HepG2 (cell line): ENCODE data around the gene CD163. TPM values are rescaled to one million over a fixed set of nuclear protein-coding genes. Genes with fewer than 3 reads are reported as not detected.

ENCODE experiments used
- ATAC-seq: fragments of 200-7000 bp; cut with Tn5 transposase; 3 replicates; pipeline ENCODE4 v1.9.1; 2020; ENCODE audit warnings: mild to moderate bottlenecking, moderate library complexity
- BruUV-seq: library from RNA; stranded (reverse); fragments of 400-500 nt; replicated peaks from 2 replicates; lab custom pipeline; 2021; lab: Mats Ljungman, UMichigan
- CTCF ChIA-PET: fragments of 300-600 bp; formaldehyde crosslinking; extraction: SDS; loops from one replicate; lab custom pipeline; 2021; ENCODE audit warnings: low total read pairs, inconsistent platforms, low intra/inter-chr PET ratio; lab: Yijun Ruan, JAX
- POLR2A ChIA-PET: fragments of 350-600 bp; sonication (Branson Sonifier 250); formaldehyde crosslinking; loops from one replicate; lab custom pipeline; 2020; ENCODE audit warnings: antibody characterized with exemption, inconsistent platforms; lab: Yijun Ruan, JAX
- DNase-seq: peaks from one replicate; pipeline ENCODE4 v3.0.0-alpha.2; 2015; ENCODE audit warnings: low spot score
- FAIRE-seq: peaks from 3 replicates; lab custom pipeline; 2011; peaks lifted over from hg19 to GRCh38; lab: Jason Lieb, UNC
- H2AFZ ChIP-seq: one replicate; pipeline ENCODE4 v1.6.1; 2011; ENCODE audit warnings: low read length, inconsistent platforms
- H3K27ac ChIP-seq: fragments of 300-600 bp; 3 replicates; pipeline ENCODE4 v1.8.0; 2011; ENCODE audit warnings: mixed run types, mild to moderate bottlenecking, mixed read lengths, low read length, inconsistent platforms; ENCODE audit not compliant: insufficient read depth; ENCODE audit errors: extremely low read length
- H3K27me3 ChIP-seq, 2 experiments: fragments of 200-600 bp in 1 of 2; 2 replicates in 1 of 2; 3 replicates in 1 of 2; pipeline versions ENCODE4 v1.6.0 to v1.8.0; 2011; ENCODE audit warnings: low read length in 2 of 2, mild to moderate bottlenecking in 2 of 2, moderate library complexity in 2 of 2, inconsistent platforms in 1 of 2; ENCODE audit not compliant: insufficient read depth in 2 of 2, control insufficient read depth in 1 of 2
- H3K36me3 ChIP-seq, 2 experiments: fragments of 200-600 bp in 1 of 2; replicated peaks in 1 of 2; 2 replicates in 1 of 2; 3 replicates in 1 of 2; pipeline versions ENCODE4 v1.5.1 to v1.8.0; 2011; ENCODE audit warnings: low read length in 2 of 2, inconsistent platforms in 1 of 2; ENCODE audit not compliant: insufficient read depth in 2 of 2, control insufficient read depth in 1 of 2
- H3K4me1 ChIP-seq: 2 replicates; pipeline ENCODE4 v1.5.1; 2012; ENCODE audit warnings: low read length, inconsistent platforms; ENCODE audit not compliant: insufficient read depth
- H3K4me2 ChIP-seq: 2 replicates; pipeline ENCODE4 v1.6.0; 2011; ENCODE audit warnings: low read depth, low read length, inconsistent platforms
- H3K4me3 ChIP-seq, 3 experiments: fragments of 200-600 bp in 1 of 3; sonication (generic), shearing (Covaris generic) in 1 of 3; replicated peaks in 1 of 3; 2 replicates each; pipeline ENCODE4 v1.5.1; 2011 to 2016; ENCODE audit warnings: low read length in 3 of 3, inconsistent platforms in 2 of 3, low read depth in 2 of 3, mild to moderate bottlenecking in 2 of 3, control low read depth in 1 of 3, mixed read lengths in 1 of 3; ENCODE audit not compliant: insufficient read depth in 1 of 3
- H3K79me2 ChIP-seq: one replicate; pipeline ENCODE4 v1.6.1; 2011; ENCODE audit warnings: low read length, inconsistent platforms; ENCODE audit not compliant: insufficient read depth
- H3K9ac ChIP-seq: 2 replicates; pipeline ENCODE4 v1.6.0; 2011; ENCODE audit warnings: mild to moderate bottlenecking, low read depth, low read length, inconsistent platforms; ENCODE audit not compliant: insufficient read depth
- H3K9me3 ChIP-seq: 2 replicates; pipeline ENCODE4 v1.5.1; 2012; ENCODE audit warnings: mild to moderate bottlenecking, low read length
- H4K20me1 ChIP-seq: 2 replicates; pipeline ENCODE4 v1.6.0; 2011; ENCODE audit warnings: inconsistent platforms, mild to moderate bottlenecking, low read length, moderate library complexity; ENCODE audit not compliant: insufficient read depth
- DMTF1 ChIP-seq: sonication (generic); formaldehyde crosslinking; IDR thresholded peaks from 2 replicates; pipeline ENCODE4 v1.4.0; 2020; ENCODE audit warnings: mild to moderate bottlenecking, missing genetic modification reagents
- FOXP1 ChIP-seq, 2 experiments: fragments of 450-650 bp in 1 of 2; IDR thresholded peaks; 2 replicates each; pipeline ENCODE4 v1.6.1; 2017 to 2018; ENCODE audit warnings: antibody characterized with exemption in 1 of 2
- HOXA5 ChIP-seq: sonication (generic); formaldehyde crosslinking; IDR thresholded peaks from 2 replicates; pipeline ENCODE4 v1.4.0; 2020; ENCODE audit warnings: missing genetic modification reagents
- NR3C1 ChIP-seq: sonication (generic); formaldehyde crosslinking; IDR thresholded peaks from 2 replicates; pipeline ENCODE4 v1.4.0; 2020; ENCODE audit warnings: missing genetic modification reagents
- TERF1 ChIP-seq: sonication (generic); formaldehyde crosslinking; IDR thresholded peaks from 2 replicates; pipeline ENCODE4 v1.8.0; 2022; ENCODE audit warnings: mild to moderate bottlenecking, missing genetic modification reagents, moderate library complexity
- ZNF557 ChIP-seq: sonication (generic); formaldehyde crosslinking; IDR thresholded peaks from 2 replicates; pipeline ENCODE4 v1.4.0; 2020; ENCODE audit warnings: missing genetic modification reagents
- WGBS: methylation state at CpG from one replicate; pipeline ENCODE4 v1.1.6; 2017; ENCODE audit warnings: low lambda C conversion rate; 5-methylcytosine and 5-hydroxymethylcytosine counted together
- in situ Hi-C: cut with HindIII; loops from 2 replicates; pipeline ENCODE4 v1.10.0; 2017; ENCODE audit warnings: low pct_unique_long_range_greater_than_20kb; ENCODE audit not compliant: extremely low pct_ligation_motif_present
- intact Hi-C: fragments of 100-400 bp; cut with micrococcal nuclease; formaldehyde crosslinking; loops from one replicate; pipeline ENCODE4 v1.10.0; 2022; ENCODE audit not compliant: unreplicated experiment
- polyA plus RNA-seq, 8 experiments: library from polyadenylated mRNA; depleted of rRNA in 3 of 8; stranded (reverse) in 7 of 8; unstranded in 1 of 8; fragments of >200 nt; fragmentation: Illumina TruSeq in 4 of 8; extraction: Trizol in 4 of 8; gene quantifications; 2 replicates each; pipeline versions ENCODE4 v1.2.1 to v1.2.3, GENCODE V29; 2011 to 2016; ENCODE audit warnings: low read depth in 4 of 8, missing spikeins in 1 of 8, mixed read lengths in 1 of 8; ENCODE audit not compliant: insufficient read depth in 1 of 8
- total RNA-seq, 5 experiments: library from RNA; depleted of rRNA; stranded (reverse); fragments of >200 nt; fragmentation: Illumina TruSeq; extraction: Trizol; gene quantifications; 2 replicates each; pipeline ENCODE4 v1.2.3, GENCODE V29; 2016; ENCODE audit warnings: low read depth in 1 of 5
- TF ChIP-seq, protein P1 (sequence below): sonication (generic); formaldehyde crosslinking; IDR thresholded peaks from 2 replicates; pipeline ENCODE4 v1.8.0; 2022; ENCODE audit warnings: missing genetic modification reagents, mild to moderate bottlenecking, borderline replicate concordance
- TF ChIP-seq, protein P2 (sequence below): sonication (generic); formaldehyde crosslinking; IDR thresholded peaks from 2 replicates; pipeline ENCODE4 v1.8.1; 2023; ENCODE audit warnings: mild to moderate bottlenecking, missing genetic modification reagents, borderline replicate concordance
- TF ChIP-seq, protein P3 (sequence below): sonication (generic); formaldehyde crosslinking; IDR thresholded peaks from 2 replicates; pipeline ENCODE4 v1.5.1; 2020; ENCODE audit warnings: missing genetic modification reagents, mild to moderate bottlenecking, borderline replicate concordance

Gene CD163
- total and polyA plus RNA-seq, 2 of the 13 experiments (the other 11 are each of a cell fraction or from before 2014, with no cell fraction given), result not detected

DNA sequence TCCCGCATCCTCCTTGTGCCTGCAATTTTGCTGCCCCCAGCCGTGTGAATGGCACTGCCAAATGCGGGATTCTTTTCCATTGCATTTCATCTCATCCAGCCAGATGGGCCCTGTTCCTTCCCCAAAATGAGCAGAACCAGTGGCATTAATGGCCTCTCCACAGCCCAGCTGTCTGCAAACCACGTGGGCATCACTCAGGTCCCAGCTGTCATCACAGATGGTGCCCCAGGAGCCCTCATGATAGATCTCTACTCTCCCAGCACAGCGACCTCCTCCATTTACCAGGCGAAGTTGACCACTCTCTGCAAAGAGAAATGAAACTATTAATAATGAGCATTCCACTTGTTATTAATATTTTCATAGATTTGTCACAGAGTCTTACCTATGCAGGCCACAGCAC lies 17.1 kb downstream of the CD163 start (continued):
- no peak for TF ChIP-seq TERF1 (CRISPR knock-in tag)
- no peak for TF ChIP-seq ZNF557 (CRISPR knock-in tag)
- no peak for TF ChIP-seq HOXA5 (CRISPR knock-in tag)
- TF ChIP-seq NR3C1, result no peak

- intact Hi-C loops, result no loop called here
- DNase-seq (no peak), ATAC-seq (no peak), FAIRE-seq (no peak)
- POLR2A ChIA-PET, result no interaction called here
- Histone ChIP-seq H3K4me1 (peaks cover 11% of the 10 kb centered on the region), H3K4me2 (no peak overlapping the region), H3K4me3 (no peak overlapping the region), H3K36me3 (no peaks in the 10 kb centered on the region), H3K9me3 (no peaks in the 10 kb centered on the region), H3K79me2 (no peaks in the 10 kb centered on the region), H4K20me1 (no peaks in the 10 kb centered on the region), H2AFZ (no peak overlapping the region), H3K9ac (no peak overlapping the region), H3K27ac (no peak overlapping the region), H3K27me3 (no peaks in the 10 kb centered on the region)
- WGBS, result 43% methylated on average over 4 of the region's 4 CpGs
- in situ Hi-C loops, result no loop called here
- no TSS peak for BruUV-seq
- CTCF ChIA-PET, result no interaction called here
- TF ChIP-seq, protein P1, sequence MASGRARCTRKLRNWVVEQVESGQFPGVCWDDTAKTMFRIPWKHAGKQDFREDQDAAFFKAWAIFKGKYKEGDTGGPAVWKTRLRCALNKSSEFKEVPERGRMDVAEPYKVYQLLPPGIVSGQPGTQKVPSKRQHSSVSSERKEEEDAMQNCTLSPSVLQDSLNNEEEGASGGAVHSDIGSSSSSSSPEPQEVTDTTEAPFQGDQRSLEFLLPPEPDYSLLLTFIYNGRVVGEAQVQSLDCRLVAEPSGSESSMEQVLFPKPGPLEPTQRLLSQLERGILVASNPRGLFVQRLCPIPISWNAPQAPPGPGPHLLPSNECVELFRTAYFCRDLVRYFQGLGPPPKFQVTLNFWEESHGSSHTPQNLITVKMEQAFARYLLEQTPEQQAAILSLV (CRISPR knock-in tag), result no peak
- TF ChIP-seq FOXP1 (IDR thresholded peaks at IDR 0.05) (no peak), FOXP1 (CRISPR knock-in tag; IDR thresholded peaks at IDR 0.05) (no peak), DMTF1 (no peak)
- TF ChIP-seq, protein P2, sequence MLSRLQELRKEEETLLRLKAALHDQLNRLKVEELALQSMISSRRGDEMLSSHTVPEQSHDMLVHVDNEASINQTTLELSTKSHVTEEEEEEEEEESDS (CRISPR knock-in tag), result no peak
- TF ChIP-seq, protein P3, sequence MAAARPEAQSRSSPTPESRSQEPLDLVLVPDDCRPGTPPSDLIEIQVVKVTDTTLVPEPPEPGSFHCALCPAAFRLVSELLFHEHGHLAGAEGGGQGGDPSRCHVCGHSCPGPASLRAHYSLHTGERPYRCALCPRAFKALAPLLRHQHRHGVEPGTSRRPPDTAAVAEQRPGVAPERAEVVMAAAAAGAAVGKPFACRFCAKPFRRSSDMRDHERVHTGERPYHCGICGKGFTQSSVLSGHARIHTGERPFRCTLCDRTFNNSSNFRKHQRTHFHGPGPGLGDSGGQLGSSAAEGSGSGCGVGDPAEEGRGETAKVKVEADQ, result no peak
These were observed 18.5 kb downstream of the CD163 start for GRCh38 chr12:7485095-7485494.
